Measurements from ENCODE around the gene PUSL1. TPM values are rescaled to one million over a fixed set of nuclear protein-coding genes. Genes with fewer than 3 reads are reported as not detected.
A peak's percentile ranks its signal among the peaks of the same experiment; 100 is the strongest.

Gene PUSL1
- total RNA-seq, 2 donors from 2014 or later = 21.7 to 23.8 TPM

- H3K27me3 Mint-ChIP-seq (ENCODE audit: insufficient read depth) = no peaks in the 10 kb centered on the region
- DNase-seq = no peak
- no peaks in the 10 kb centered on the region for H3K9me3 ChIP-seq (ENCODE audit: control insufficient read depth, low read length)
- H3K27me3 ChIP-seq (ENCODE audit: control insufficient read depth, insufficient read depth, low read length, poor library complexity, severe bottlenecking) = no peaks in the 10 kb centered on the region
- H3K9me3 Mint-ChIP-seq = no peaks in the 10 kb centered on the region
- no peaks in the 10 kb centered on the region for H3K36me3 ChIP-seq (ENCODE audit: control insufficient read depth, insufficient read depth, low read length)
- H3K36me3 Mint-ChIP-seq (ENCODE audit: low read depth) = no peaks in the 10 kb centered on the region
- H3K27ac ChIP-seq (ENCODE audit: low read depth, low read length) = no peak overlapping the region
- H3K27ac Mint-ChIP-seq = no peak overlapping the region
- WGBS, 2 experiments (ENCODE audit: insufficient coverage in 1 of 2, insufficient read length in 1 of 2) = 93 to 100% methylated on average over 6 to 10 of the region's 10 CpGs
- no peak for TF ChIP-seq CTCF (conservative IDR thresholded peaks at IDR 0.05)
- H3K4me3 ChIP-seq (ENCODE audit: low read length) = peak overlapping the region; percentile 90
- H3K4me1 Mint-ChIP-seq = peaks cover 3% of the 10 kb centered on the region
- peak overlapping the region; percentile 67 for H3K4me3 Mint-ChIP-seq
- H3K4me1 ChIP-seq (ENCODE audit: control insufficient read depth, insufficient read depth, low read length) = peaks cover 5% of the 10 kb centered on the region
- no peak overlapping the region for H3K9ac ChIP-seq (ENCODE audit: extremely low read depth, low read length, poor library complexity, severe bottlenecking)
Measured at GRCh38 chr1:1347026-1347595, 38.7 kb downstream of the PUSL1 start.

GRCh38 chr1:1347663-1348419 is 39.4 kb downstream of the PUSL1 start:
- Histone ChIP-seq H3K9ac (ENCODE audit: extremely low read depth, low read length, poor library complexity, severe bottlenecking) (peak overlapping the region; percentile 63), H3K36me3 (ENCODE audit: control insufficient read depth, insufficient read depth, low read length) (peaks cover 5% of the 10 kb centered on the region), H3K4me3 (ENCODE audit: low read length) (peak overlapping the region; percentile 90), H3K27ac (ENCODE audit: low read depth, low read length) (no peak overlapping the region), H3K9me3 (ENCODE audit: control insufficient read depth, low read length) (no peaks in the 10 kb centered on the region), H3K27me3 (ENCODE audit: control insufficient read depth, insufficient read depth, low read length, poor library complexity, severe bottlenecking) (no peaks in the 10 kb centered on the region), H3K4me1 (ENCODE audit: control insufficient read depth, insufficient read depth, low read length) (peaks cover 5% of the 10 kb centered on the region)
- peak overlapping the region; percentile 67 for H3K4me3 Mint-ChIP-seq
- no peaks in the 10 kb centered on the region for H3K36me3 Mint-ChIP-seq (ENCODE audit: low read depth)
- no peak overlapping the region for H3K27ac Mint-ChIP-seq
- 21 to 34% methylated on average over 15 to 26 of the region's 26 CpGs for WGBS, 2 experiments (ENCODE audit: insufficient coverage in 1 of 2, insufficient read length in 1 of 2)
- peak; percentile 86 for DNase-seq
- peaks cover 10% of the 10 kb centered on the region for H3K4me1 Mint-ChIP-seq
- no peaks in the 10 kb centered on the region for H3K9me3 Mint-ChIP-seq
- H3K27me3 Mint-ChIP-seq (ENCODE audit: insufficient read depth) = no peaks in the 10 kb centered on the region
- no peak for TF ChIP-seq CTCF (conservative IDR thresholded peaks at IDR 0.05)

GRCh38 chr1:1348420-1349255 is 40.2 kb downstream of the PUSL1 start:
- DNase-seq = peak; percentile 73
- TF ChIP-seq CTCF (conservative IDR thresholded peaks at IDR 0.05) = no peak
- Histone ChIP-seq H3K4me3 (ENCODE audit: low read length) (peak overlapping the region; percentile 90), H3K27me3 (ENCODE audit: control insufficient read depth, insufficient read depth, low read length, poor library complexity, severe bottlenecking) (no peaks in the 10 kb centered on the region), H3K36me3 (ENCODE audit: control insufficient read depth, insufficient read depth, low read length) (peaks cover 7% of the 10 kb centered on the region), H3K27ac (ENCODE audit: low read depth, low read length) (no peak overlapping the region), H3K4me1 (ENCODE audit: control insufficient read depth, insufficient read depth, low read length) (peaks cover 8% of the 10 kb centered on the region), H3K9me3 (ENCODE audit: control insufficient read depth, low read length) (no peaks in the 10 kb centered on the region), H3K9ac (ENCODE audit: extremely low read depth, low read length, poor library complexity, severe bottlenecking) (peak overlapping the region; percentile 63)
- Mint-ChIP-seq H3K9me3 (no peaks in the 10 kb centered on the region), H3K4me3 (peak overlapping the region; percentile 67), H3K27me3 (ENCODE audit: insufficient read depth) (no peaks in the 10 kb centered on the region), H3K36me3 (ENCODE audit: low read depth) (no peaks in the 10 kb centered on the region), H3K4me1 (peaks cover 10% of the 10 kb centered on the region), H3K27ac (no peak overlapping the region)
- WGBS, 2 experiments (ENCODE audit: insufficient coverage in 1 of 2, insufficient read length in 1 of 2) = 1 to 2% methylated on average over 23 to 109 of the region's 109 CpGs
